Measurements from ENCODE around the gene GDF10. TPM values are rescaled to one million over a fixed set of nuclear protein-coding genes. Genes with fewer than 3 reads are reported as not detected.
A peak's percentile ranks its signal among the peaks of the same experiment; 100 is the strongest.

Gene GDF10
- total and polyA plus RNA-seq, 9 of the 15 experiments (the other 6 are each of a cell fraction or from before 2014, with no cell fraction given), result 0.03 to 0.20 (median 0.11) TPM; not detected in 6

DNA sequence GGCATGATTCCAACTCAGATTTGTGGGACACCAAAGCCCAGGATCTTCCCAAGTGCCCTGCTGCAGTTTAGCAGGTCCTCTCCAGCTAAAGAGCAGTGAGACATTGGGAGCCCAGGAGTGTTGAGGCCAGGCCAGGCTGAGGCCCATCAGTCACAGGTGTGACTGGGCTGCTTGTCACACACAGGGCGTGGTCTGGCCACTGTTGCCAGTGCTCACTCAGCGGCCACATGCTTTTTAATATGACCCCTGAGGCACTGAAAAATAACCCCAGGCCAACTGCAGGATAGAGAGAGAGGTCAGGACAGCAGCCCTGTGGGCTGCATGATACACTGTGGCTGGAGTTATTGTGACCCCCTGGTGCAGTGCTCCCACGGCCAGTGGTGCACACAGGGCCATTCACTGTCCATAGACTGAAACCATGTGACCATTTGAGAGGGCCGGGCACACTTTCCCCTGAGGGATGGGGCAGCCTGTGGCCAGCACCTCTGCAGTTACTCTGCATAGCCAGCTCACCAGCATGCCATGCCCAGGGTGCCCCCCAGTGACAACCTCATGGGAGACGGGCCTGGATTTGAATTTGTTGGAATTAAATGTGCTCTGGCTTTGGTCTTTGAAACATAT lies 26.4 kb downstream of the GDF10 start:
- Histone ChIP-seq H3K9me1 (ENCODE audit: control insufficient read depth, insufficient read depth, low read length) (no peaks in the 10 kb centered on the region), H3K27me3 (ENCODE audit: control insufficient read depth in 2 of 2, insufficient read depth in 2 of 2, low read length in 2 of 2) (no peaks in the 10 kb centered on the region), H3K36me3 (ENCODE audit: control insufficient read depth, insufficient read depth, low read length) (no peaks in the 10 kb centered on the region), H3K4me3 (no peak overlapping the region), H3K9ac (ENCODE audit: insufficient read depth in 1 of 2, low read depth in 2 of 2, low read length in 2 of 2) (peak overlapping the region in 1 of 2 experiments; percentile 88; a peak in 2 of 4 replicates), H3K79me2 (ENCODE audit: control insufficient read depth, insufficient read depth, low read length) (no peaks in the 10 kb centered on the region), H2AFZ (ENCODE audit: low read depth, low read length) (peak overlapping the region; percentile 87), H3K4me1 (replicated peaks in 1 of 2; ENCODE audit: control insufficient read depth in 2 of 2, insufficient read depth in 2 of 2, low read length in 2 of 2) (peaks cover 40 to 44% of the 10 kb centered on the region in 2 experiments), H4K20me1 (replicated peaks; ENCODE audit: control insufficient read depth, insufficient read depth, low read length) (no peaks in the 10 kb centered on the region), H3K27ac (ENCODE audit: extremely low read depth, low read depth, low read length) (peak overlapping the region; percentile 39), H3K4me2 (ENCODE audit: insufficient read depth, low read length) (peak overlapping the region; percentile 49), H3K9me3 (replicated peaks; ENCODE audit: control insufficient read depth, insufficient read depth, low read depth, low read length) (no peaks in the 10 kb centered on the region)
- ChIA-PET CTCF (ENCODE audit: low intra/inter-chr PET ratio) (no interaction called here), POLR2A (interaction anchor here (0.6 to 1.2 kb wide), 4 partner anchors 10 to 244 kb away, joined by 3 to 5 read pairs (median 4); no protein-coding TSS in a partner anchor)
- peak; percentile 35 to 57 (median 50) for DNase-seq (ENCODE audit: extremely low read depth in 1 of 4, low spot score in 3 of 4)
- no TSS peak for BruUV-seq (replicated peaks)
- peak; percentile 64 for ATAC-seq
- 16% methylated on average over 5 of the region's 5 CpGs for whole genome bisulfite sequencing (ENCODE audit: insufficient coverage, low coverage, missing lambda C conversion rate)
- in situ Hi-C loops (cut with MboI), result no loop called here
- no peak for FAIRE-seq
- intact Hi-C loops (cut with micrococcal nuclease), result no loop called here
- TF ChIP-seq TEAD1 (CRISPR knock-in tag; IDR thresholded peaks at IDR 0.05), result peak in 1 of 2 experiments; percentile 17; a peak in 1 of 4 replicates
- peak; percentile 31; the same call in 1 of the 2 replicates for TF ChIP-seq ELF2 (CRISPR knock-in tag; IDR thresholded peaks at IDR 0.05)
- peak; percentile 83 for TF ChIP-seq PKNOX1 (IDR thresholded peaks at IDR 0.05)
- TF ChIP-seq RBBP5 (IDR thresholded peaks at IDR 0.05; ENCODE audit: borderline replicate concordance, insufficient read depth, low read length, poor library complexity, severe bottlenecking), result peak; percentile 59
- TF ChIP-seq MEIS2 (IDR thresholded peaks at IDR 0.05; ENCODE audit: partially characterized antibody), result peak; percentile 75
- 0 out of 2 replicates have a peak, but pooled peaks have one; percentile 11 for TF ChIP-seq ZNF75A (CRISPR knock-in tag; IDR thresholded peaks at IDR 0.05)
- TF ChIP-seq POLR2H (tag; IDR thresholded peaks at IDR 0.05; ENCODE audit: low read depth), result no peak
- peak; percentile 37 for TF ChIP-seq PRDM10 (IDR thresholded peaks at IDR 0.05; ENCODE audit: partially characterized antibody)
- no peak for TF ChIP-seq EP400 (IDR thresholded peaks at IDR 0.05)
- TF ChIP-seq PHF20 (IDR thresholded peaks at IDR 0.05; ENCODE audit: partially characterized antibody), result no peak
- TF ChIP-seq, protein P1, sequence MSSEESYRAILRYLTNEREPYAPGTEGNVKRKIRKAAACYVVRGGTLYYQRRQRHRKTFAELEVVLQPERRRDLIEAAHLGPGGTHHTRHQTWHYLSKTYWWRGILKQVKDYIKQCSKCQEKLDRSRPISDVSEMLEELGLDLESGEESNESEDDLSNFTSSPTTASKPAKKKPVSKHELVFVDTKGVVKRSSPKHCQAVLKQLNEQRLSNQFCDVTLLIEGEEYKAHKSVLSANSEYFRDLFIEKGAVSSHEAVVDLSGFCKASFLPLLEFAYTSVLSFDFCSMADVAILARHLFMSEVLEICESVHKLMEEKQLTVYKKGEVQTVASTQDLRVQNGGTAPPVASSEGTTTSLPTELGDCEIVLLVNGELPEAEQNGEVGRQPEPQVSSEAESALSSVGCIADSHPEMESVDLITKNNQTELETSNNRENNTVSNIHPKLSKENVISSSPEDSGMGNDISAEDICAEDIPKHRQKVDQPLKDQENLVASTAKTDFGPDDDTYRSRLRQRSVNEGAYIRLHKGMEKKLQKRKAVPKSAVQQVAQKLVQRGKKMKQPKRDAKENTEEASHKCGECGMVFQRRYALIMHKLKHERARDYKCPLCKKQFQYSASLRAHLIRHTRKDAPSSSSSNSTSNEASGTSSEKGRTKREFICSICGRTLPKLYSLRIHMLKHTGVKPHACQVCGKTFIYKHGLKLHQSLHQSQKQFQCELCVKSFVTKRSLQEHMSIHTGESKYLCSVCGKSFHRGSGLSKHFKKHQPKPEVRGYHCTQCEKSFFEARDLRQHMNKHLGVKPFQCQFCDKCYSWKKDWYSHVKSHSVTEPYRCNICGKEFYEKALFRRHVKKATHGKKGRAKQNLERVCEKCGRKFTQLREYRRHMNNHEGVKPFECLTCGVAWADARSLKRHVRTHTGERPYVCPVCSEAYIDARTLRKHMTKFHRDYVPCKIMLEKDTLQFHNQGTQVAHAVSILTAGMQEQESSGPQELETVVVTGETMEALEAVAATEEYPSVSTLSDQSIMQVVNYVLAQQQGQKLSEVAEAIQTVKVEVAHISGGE (CRISPR knock-in tag; IDR thresholded peaks at IDR 0.05), result 0 out of 6 replicates have a peak, but pooled peaks of 1 of the 3 experiments have one; percentile 14

Measured in K562 (cell line).